ENCODE data around the gene SARDH.

The SARDH gene

DNA sequence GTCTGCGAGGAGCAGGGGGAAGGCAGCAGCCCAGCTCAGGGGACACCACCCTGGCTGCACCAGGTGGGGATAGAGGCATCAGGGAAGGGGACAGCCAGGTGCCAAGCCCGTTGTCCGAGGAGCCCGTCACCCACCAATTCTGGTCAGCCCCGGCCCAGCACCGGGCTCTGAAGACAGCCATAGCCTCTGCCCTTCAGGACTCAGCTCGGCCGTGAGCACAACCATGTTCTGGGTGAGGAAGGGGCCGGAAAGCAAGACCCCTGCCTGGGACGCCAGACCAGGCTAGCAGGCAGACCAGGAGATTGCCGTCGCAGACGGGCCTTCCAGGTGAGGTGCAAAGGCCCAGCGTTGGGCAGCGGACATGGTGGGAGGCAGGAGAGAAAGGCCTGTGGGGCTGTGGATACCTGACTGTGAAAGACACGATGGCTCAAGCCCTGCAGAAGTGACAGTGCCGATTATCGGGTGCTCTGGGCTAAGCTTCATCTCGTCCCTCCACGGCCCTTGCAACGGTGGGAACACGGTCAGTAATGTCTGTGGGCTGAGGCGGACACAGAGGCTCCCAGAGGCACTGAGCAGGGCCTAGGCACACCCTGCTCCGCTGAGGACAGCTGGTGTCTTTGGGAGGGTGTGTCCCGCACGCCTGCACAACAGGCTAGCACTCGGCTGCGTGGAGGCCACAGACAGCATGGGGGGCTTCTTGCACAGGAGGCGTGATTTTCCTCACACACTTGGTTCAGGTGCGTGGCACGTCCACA, 65.5 kb downstream of the SARDH start:
- FAIRE-seq: no peak
- no peak for DNase-seq (ENCODE audit: low spot score)

DNA sequence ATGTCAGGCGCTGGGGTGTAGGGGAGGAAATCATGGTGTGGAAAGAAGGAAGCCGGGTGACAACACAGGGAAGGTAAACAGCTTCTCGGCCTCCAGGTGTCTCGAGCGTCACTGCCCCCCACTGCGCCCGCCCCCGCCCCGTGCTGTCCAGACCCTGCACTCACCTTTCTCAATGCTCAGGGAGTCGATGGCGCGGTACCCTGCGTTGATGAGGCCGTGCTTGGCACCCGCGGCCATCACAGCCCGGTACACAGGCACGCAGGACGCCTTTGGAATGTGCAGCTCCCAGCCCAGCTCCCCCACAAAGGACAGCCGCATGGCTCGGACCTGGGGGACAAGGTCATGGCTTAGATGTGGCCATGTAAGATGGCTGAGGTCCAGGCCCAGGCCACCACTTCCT, 66.8 kb downstream of the SARDH start:
- DNase-seq (ENCODE audit: low spot score) (no peak), FAIRE-seq (no peak)

GRCh38 chr9:133670466-133670865, 67.7 kb downstream of the SARDH start:
- DNase-seq (ENCODE audit: low spot score): no peak
- no peak for FAIRE-seq

GRCh38 chr9:133669182-133669801, 68.9 kb downstream of the SARDH start:
- DNase-seq (ENCODE audit: low spot score): no peak

GRCh38 chr9:133667759-133668450, 70.2 kb downstream of the SARDH start:
- FAIRE-seq (no peak), DNase-seq (ENCODE audit: low spot score) (no peak)

More at GRCh38 chr9:133669182-133669801, 68.9 kb downstream of the SARDH start:
- FAIRE-seq: no peak

DNA sequence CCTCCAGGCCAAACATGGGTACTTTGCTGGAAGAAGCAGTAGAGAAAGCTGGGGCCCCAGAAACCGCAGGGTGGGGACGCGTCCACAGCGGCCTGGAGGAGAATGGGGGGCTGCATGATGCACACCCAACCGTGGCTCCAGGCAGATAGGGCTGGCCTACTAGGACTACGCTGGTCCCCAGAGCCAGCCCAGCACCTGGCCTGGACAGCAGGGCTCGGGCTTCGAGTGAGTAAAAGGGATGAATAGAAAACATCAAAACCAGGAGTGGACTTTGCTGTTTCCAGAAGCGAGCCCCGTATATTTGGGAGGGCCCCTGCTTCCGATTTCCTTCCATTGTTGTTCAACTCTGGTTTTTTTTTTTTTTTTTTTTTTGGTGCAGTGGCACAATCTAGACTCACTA, 71.3 kb downstream of the SARDH start:
- no peak for DNase-seq (ENCODE audit: low spot score)
- FAIRE-seq: no peak

- DNase-seq (ENCODE audit: low spot score): no peak
- no peak for FAIRE-seq
Measured at GRCh38 chr9:133666387-133666786, 71.8 kb downstream of the SARDH start.

DNA sequence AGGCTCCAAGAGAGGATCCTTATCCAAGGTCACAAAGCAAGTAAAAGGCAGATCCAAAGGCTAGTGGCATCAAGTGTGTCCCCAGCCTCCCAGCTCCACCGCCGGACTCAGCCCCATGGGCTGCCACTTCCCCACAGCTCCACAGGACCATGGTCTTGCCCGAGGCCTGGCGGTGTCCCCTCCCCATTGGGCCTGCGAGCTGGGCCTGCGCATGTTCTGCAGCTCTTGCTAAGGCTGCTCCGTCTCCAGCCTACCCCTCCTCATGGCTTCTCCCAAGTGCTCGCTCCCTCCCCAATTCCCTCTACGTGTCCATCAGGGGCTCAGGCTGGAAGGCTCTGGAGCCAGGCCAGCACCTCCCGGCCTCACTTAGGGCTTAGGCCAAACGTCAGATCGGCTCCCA, 72.6 kb downstream of the SARDH start:
- DNase-seq (ENCODE audit: low spot score) (no peak), FAIRE-seq (no peak)

GRCh38 chr9:133665096-133665495, 73.1 kb downstream of the SARDH start:
- DNase-seq (ENCODE audit: low spot score) (no peak), FAIRE-seq (no peak)

- FAIRE-seq (no peak), DNase-seq (ENCODE audit: low spot score) (no peak)
Measured at GRCh38 chr9:133664173-133665050, 73.7 kb downstream of the SARDH start.

GRCh38 chr9:133661846-133662540, 76.2 kb downstream of the SARDH start:
- no peak for DNase-seq (ENCODE audit: low spot score)
- FAIRE-seq: no peak

DNA sequence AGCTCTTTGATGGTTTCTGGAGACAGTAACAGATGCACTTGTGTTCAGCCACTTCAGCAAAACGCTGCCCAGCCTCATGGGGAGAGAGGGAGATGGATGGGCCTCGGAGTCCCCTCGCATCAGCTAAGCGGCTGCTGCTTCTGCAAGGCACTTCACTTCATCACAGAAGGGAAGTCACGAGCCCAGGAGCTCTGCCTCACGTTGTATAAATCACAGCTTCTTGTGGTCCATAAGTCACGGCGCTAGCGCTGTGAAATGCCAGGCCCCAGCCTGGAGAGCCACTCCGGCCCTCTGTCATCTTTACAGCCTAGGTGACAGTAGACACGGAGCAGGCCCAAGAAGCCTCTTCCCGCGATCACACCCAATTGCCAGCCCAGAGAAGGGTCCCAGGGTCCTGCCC, 78.6 kb downstream of the SARDH start:
- FAIRE-seq (no peak), DNase-seq (ENCODE audit: low spot score) (no peak)

DNA sequence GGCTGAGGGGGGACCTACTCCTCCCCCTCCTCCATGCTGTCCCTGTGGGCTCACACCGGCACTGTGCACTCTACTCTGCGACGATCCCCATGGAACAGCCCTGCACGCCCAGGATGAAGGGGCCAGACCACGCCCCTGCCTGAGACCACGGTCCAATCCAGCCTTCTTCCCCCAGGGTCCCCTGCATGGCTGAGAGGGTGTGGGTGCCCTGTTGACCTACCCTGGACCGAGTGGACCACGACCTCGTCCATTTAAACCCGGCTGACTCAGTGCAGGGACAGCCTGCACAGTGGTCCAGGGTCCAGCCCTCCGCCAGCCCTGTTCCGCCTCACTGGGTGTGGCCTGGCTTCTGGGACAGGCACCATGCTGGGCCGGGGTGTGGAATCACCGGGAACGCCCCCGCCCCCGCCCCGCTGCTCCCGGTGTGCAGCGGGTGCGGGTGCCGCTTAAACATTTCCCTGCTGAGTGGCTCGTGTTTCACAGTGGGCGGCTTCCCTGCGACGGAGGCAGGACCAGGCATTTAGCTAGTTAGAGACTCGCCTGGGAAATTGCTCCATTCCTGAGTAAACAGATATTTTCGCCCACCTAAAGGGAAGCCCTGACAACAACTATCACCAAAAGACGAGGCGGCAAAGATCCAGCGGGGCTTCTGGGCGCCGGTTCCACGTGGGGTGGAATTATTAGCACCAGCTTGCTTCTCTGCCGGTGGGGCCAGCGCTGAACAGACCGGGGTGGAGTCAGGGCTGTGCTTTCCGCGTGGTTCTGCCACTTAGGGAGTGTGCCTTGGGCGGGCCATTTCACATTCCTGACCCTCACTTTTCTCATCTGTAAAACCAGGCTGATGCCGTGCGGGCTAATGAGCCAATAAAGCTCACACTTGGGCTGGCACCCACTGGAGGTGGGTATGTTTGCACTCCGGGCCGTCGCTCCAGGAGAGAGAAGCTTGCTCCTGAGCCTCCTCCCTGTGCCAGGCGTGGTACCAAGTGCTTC, 79.4 kb downstream of the SARDH start:
- peak; percentile 38 for FAIRE-seq
- DNase-seq (ENCODE audit: low spot score): peak; percentile 22

GRCh38 chr9:133657120-133657661, 81.0 kb downstream of the SARDH start:
- DNase-seq (ENCODE audit: low spot score) (no peak), FAIRE-seq (no peak)

DNA sequence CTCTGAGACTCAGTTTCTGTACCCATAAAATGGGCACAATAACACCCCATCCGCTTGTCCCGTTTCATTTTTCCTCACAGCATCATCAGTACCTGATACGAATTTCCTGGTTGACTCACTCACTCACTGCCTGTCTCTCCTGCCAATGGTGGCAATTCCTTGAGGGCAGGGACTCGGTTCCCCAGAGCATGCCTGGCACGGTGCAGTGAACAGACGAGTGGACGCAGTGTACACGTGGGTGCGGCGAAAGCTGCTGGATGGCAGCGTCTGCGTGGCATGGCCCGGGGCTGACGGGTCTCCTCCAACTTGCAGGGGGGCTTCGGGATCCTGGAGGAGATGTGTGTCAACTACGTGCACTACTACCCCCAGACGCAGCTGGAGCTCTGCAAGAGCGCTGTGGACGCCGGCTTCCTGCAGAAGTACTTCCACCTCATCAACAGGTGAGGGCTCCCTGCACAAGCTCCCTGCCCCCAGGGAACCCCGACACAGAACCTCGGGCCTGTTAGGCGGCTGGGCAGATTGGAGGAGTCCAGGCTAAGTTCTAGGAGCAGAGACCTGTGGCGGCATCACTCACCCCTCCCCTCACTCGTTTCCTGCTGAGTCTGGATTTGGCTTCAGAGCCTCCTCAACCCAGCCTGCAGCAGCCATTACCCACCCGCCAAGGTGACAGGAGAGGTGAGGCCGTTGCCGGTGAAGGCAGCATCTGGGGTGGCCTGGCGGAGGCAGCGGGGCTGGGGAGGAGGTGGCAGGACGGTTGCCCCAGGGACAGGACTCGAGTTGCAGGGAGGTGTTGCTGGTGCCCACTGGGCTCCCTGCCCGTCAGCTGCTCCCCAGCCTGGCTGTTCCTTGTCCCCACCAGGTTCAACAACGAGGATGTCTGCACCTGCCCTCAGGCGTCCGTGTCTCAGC, 81.7 kb downstream of the SARDH start:
- FAIRE-seq: no peak
- DNase-seq (ENCODE audit: low spot score): no peak

- DNase-seq (ENCODE audit: low spot score) (no peak), FAIRE-seq (no peak)
Measured at GRCh38 chr9:133655701-133656100, 82.5 kb downstream of the SARDH start.

DNA sequence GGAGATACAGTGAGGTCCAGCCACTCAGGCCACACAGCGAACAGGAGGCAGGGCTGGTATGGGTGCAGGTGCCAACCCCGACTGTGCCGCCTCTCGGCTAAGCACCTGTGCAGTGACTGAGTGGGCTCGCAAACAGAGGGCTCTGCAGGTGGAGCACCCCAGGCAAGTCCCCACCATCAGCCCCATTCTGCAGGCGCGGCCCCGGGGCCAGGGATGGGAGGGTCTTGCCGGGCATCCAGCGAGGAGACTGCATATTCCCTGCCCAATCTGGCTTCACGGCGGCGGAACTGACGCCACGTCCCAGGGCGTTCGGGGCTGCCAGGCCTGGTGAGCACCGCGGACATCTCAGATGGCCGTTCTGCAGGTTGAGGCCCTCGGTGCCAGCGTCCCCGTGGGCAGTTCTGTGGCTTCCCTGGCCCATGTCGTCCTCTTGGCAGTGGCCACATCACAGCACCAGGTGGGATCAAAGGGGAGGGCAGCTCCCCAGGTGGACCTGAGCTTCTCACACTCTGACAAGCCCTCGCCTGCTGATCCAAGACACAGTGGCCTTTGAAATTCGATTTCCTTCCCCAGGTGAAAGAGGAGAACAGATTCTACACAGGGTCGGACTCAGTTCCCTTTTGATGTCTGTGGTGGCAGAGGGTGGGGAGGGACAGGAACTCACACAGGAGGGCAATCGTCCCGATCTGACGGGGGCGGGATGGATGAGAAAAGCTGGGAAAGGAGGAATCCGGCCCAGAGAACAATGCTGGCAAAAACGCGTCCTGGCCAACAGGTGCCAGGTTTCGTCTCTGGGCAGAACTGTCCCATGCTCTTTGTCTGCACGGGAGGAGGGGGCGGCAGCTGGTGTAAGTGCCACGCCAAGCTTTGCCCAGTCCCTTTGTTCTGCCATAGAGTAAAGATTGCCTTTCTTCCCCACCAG, 83.2 kb downstream of the SARDH start:
- FAIRE-seq: no peak
- DNase-seq (ENCODE audit: low spot score): no peak

All from RCC 7860 (cell line).